Measurements from ENCODE around the gene FOXA2. TPM values are rescaled to one million over a fixed set of nuclear protein-coding genes. Genes with fewer than 3 reads are reported as not detected.

FOXA2 gene
- total and polyA plus RNA-seq, 2 of the 13 experiments (the other 11 are each of a cell fraction or from before 2014, with no cell fraction given) = 8.8 to 12.2 TPM

GRCh38 chr20:22582964-22583772 lies 1.2 kb downstream of the FOXA2 start (continued):
- no peak for TF ChIP-seq REXO4 (CRISPR knock-in tag; IDR thresholded peaks at IDR 0.05; ENCODE audit: borderline replicate concordance)
- no peak; the same call in 1 of the 2 replicates for TF ChIP-seq FOXO1 (CRISPR knock-in tag; IDR thresholded peaks at IDR 0.05)
- no peak for TF ChIP-seq ZNF7 (CRISPR knock-in tag; IDR thresholded peaks at IDR 0.05)
- no peak; the same call in 1 of the 2 replicates for TF ChIP-seq NR1H2 (CRISPR knock-in tag; IDR thresholded peaks at IDR 0.05; ENCODE audit: borderline replicate concordance, low read depth)
- TF ChIP-seq NR3C1 (CRISPR knock-in tag; IDR thresholded peaks at IDR 0.05) = no peak
- TF ChIP-seq, protein P1, sequence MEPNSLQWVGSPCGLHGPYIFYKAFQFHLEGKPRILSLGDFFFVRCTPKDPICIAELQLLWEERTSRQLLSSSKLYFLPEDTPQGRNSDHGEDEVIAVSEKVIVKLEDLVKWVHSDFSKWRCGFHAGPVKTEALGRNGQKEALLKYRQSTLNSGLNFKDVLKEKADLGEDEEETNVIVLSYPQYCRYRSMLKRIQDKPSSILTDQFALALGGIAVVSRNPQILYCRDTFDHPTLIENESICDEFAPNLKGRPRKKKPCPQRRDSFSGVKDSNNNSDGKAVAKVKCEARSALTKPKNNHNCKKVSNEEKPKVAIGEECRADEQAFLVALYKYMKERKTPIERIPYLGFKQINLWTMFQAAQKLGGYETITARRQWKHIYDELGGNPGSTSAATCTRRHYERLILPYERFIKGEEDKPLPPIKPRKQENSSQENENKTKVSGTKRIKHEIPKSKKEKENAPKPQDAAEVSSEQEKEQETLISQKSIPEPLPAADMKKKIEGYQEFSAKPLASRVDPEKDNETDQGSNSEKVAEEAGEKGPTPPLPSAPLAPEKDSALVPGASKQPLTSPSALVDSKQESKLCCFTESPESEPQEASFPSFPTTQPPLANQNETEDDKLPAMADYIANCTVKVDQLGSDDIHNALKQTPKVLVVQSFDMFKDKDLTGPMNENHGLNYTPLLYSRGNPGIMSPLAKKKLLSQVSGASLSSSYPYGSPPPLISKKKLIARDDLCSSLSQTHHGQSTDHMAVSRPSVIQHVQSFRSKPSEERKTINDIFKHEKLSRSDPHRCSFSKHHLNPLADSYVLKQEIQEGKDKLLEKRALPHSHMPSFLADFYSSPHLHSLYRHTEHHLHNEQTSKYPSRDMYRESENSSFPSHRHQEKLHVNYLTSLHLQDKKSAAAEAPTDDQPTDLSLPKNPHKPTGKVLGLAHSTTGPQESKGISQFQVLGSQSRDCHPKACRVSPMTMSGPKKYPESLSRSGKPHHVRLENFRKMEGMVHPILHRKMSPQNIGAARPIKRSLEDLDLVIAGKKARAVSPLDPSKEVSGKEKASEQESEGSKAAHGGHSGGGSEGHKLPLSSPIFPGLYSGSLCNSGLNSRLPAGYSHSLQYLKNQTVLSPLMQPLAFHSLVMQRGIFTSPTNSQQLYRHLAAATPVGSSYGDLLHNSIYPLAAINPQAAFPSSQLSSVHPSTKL (CRISPR knock-in tag; IDR thresholded peaks at IDR 0.05) = no peak
- no peak for TF ChIP-seq ZNF564 (CRISPR knock-in tag; IDR thresholded peaks at IDR 0.05)
- no peak for TF ChIP-seq GPN1 (CRISPR knock-in tag; IDR thresholded peaks at IDR 0.05; ENCODE audit: borderline replicate concordance)
- TF ChIP-seq, protein P2, sequence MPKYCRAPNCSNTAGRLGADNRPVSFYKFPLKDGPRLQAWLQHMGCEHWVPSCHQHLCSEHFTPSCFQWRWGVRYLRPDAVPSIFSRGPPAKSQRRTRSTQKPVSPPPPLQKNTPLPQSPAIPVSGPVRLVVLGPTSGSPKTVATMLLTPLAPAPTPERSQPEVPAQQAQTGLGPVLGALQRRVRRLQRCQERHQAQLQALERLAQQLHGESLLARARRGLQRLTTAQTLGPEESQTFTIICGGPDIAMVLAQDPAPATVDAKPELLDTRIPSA (CRISPR knock-in tag; IDR thresholded peaks at IDR 0.05; ENCODE audit: borderline replicate concordance) = peak; percentile 74; the same call in 1 of the 2 replicates
- no peak for TF ChIP-seq SRF (IDR thresholded peaks at IDR 0.05; ENCODE audit: low read depth, low read length)
- no peak for TF ChIP-seq ATRX (CRISPR knock-in tag; IDR thresholded peaks at IDR 0.05; ENCODE audit: borderline replicate concordance)
- TF ChIP-seq CCDC6 (CRISPR knock-in tag; IDR thresholded peaks at IDR 0.05) = no peak
- 0 out of 2 replicates have a peak, but pooled peaks have one; percentile 61 for TF ChIP-seq DNMT1 (CRISPR knock-in tag; IDR thresholded peaks at IDR 0.05)
- no peak for TF ChIP-seq HMGA1 (CRISPR knock-in tag; conservative IDR thresholded peaks at IDR 0.05)
- TF ChIP-seq ZNF280D (CRISPR knock-in tag; IDR thresholded peaks at IDR 0.05) = peak; percentile 76
- no peak for TF ChIP-seq NFRKB (IDR thresholded peaks at IDR 0.05)
- no peak for TF ChIP-seq PLRG1 (conservative IDR thresholded peaks at IDR 0.05)
- TF ChIP-seq ZNF775 (CRISPR knock-in tag; IDR thresholded peaks at IDR 0.05; ENCODE audit: borderline replicate concordance) = no peak; the same call in 1 of the 2 replicates
- TF ChIP-seq PHF8 (CRISPR knock-in tag; IDR thresholded peaks at IDR 0.05) = peak; percentile 72
- no peak for TF ChIP-seq ZSCAN29 (CRISPR knock-in tag; conservative IDR thresholded peaks at IDR 0.05)
- no peak for TF ChIP-seq FOSL1 (CRISPR knock-in tag; IDR thresholded peaks at IDR 0.05; ENCODE audit: borderline replicate concordance)
- no peak for TF ChIP-seq NFE2L2 (IDR thresholded peaks at IDR 0.05; ENCODE audit: low read length)
- peak; percentile 46; the same call in 1 of the 2 replicates for TF ChIP-seq ZNF143 (CRISPR knock-in tag; IDR thresholded peaks at IDR 0.05)
